Measurements from ENCODE around the gene NOG.

Gene NOG

DNA sequence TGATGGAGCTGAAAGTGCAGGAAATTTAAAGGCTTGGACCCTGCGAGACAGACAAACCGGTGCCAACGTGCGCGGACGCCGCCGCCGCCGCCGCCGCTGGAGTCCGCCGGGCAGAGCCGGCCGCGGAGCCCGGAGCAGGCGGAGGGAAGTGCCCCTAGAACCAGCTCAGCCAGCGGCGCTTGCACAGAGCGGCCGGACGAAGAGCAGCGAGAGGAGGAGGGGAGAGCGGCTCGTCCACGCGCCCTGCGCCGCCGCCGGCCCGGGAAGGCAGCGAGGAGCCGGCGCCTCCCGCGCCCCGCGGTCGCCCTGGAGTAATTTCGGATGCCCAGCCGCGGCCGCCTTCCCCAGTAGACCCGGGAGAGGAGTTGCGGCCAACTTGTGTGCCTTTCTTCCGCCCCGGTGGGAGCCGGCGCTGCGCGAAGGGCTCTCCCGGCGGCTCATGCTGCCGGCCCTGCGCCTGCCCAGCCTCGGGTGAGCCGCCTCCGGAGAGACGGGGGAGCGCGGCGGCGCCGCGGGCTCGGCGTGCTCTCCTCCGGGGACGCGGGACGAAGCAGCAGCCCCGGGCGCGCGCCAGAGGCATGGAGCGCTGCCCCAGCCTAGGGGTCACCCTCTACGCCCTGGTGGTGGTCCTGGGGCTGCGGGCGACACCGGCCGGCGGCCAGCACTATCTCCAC lies at the start of gene NOG:
Gene NOG (plus strand): TSS at position 54 of the 674 bp plus-strand sequence. CDS start 525 bp downstream, at position 579.
- TF ChIP-seq, protein P1, sequence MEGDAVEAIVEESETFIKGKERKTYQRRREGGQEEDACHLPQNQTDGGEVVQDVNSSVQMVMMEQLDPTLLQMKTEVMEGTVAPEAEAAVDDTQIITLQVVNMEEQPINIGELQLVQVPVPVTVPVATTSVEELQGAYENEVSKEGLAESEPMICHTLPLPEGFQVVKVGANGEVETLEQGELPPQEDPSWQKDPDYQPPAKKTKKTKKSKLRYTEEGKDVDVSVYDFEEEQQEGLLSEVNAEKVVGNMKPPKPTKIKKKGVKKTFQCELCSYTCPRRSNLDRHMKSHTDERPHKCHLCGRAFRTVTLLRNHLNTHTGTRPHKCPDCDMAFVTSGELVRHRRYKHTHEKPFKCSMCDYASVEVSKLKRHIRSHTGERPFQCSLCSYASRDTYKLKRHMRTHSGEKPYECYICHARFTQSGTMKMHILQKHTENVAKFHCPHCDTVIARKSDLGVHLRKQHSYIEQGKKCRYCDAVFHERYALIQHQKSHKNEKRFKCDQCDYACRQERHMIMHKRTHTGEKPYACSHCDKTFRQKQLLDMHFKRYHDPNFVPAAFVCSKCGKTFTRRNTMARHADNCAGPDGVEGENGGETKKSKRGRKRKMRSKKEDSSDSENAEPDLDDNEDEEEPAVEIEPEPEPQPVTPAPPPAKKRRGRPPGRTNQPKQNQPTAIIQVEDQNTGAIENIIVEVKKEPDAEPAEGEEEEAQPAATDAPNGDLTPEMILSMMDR (IDR thresholded peaks at IDR 0.05; ENCODE audit: low read depth, low read length, missing control alignments), result no peak
- DNase-seq (ENCODE audit: extremely low read depth, low read depth), result no peak
- H3K4me3 ChIP-seq (replicated peaks; ENCODE audit: low read depth, low read length), result peak within 1 kb of the TSS; percentile 69

DNA sequence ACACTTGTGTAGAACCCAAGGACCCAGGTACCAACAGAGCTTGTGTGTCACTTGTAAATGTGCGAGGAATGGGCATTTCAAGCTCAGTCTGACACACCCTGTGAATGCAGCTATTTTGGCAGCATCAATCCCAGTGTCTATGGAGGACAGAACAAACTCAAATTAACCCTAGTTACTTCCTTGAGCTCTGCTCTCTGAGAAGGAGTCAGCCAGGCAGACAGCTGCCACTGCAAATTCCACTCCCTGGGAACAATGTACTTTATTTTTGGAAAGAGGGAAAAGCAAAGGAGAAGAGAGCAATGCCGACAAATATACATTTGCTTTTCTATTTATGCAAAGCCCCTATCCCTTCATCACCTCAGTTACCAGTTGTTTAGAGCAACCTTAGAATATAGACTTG lies 48.4 kb upstream of the NOG start:
- TF ChIP-seq, protein P1 (IDR thresholded peaks at IDR 0.05; ENCODE audit: low read depth, low read length, missing control alignments), result no peak
- H3K4me3 ChIP-seq (replicated peaks; ENCODE audit: low read depth, low read length), result no peak overlapping the region
- DNase-seq (ENCODE audit: extremely low read depth, low read depth), result no peak

DNA sequence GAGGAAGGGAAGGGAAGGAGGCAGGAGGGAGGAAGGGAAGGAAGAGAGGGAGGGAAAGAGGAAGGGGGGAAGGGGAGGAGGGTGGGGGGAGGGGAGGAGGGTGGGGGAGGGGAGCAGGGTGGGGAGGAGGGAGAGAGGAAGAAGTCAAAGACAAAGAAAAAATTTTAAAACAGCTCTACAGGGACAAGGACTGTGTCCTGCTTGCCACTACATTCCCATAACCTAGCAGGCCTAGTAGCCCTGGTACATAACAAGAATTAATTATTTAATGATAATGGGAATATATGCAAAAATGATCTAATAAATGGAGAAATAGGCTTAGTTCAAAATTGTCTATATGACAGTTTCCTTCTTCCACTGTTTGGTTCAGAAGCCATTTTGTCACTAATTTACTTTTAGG lies 47.6 kb upstream of the NOG start:
- TF ChIP-seq, protein P1 (IDR thresholded peaks at IDR 0.05; ENCODE audit: low read depth, low read length, missing control alignments), result no peak
- DNase-seq (ENCODE audit: extremely low read depth, low read depth), result no peak
- H3K4me3 ChIP-seq (replicated peaks; ENCODE audit: low read depth, low read length), result no peak overlapping the region

DNA sequence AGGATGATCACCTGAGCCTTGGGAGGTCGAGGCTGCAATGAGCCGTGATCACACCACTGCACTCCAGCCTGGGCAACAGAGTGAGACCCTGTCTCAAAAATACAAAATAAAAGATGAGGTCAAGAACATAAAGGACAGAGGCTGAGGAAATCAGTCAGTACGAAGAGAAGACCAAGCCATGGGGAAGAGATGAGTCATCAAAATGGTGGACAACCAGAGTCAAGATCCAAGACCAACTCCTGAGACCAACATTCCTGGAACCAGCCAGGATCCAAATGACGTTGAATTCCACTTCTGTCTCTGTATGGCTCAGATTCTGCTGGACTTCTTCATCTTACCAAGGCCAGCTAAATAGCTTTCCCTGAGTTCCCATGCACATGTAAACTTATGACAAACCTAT lies 44.8 kb upstream of the NOG start:
- no peak overlapping the region for H3K4me3 ChIP-seq (replicated peaks; ENCODE audit: low read depth, low read length)
- no peak for DNase-seq (ENCODE audit: extremely low read depth, low read depth)
- TF ChIP-seq, protein P1 (IDR thresholded peaks at IDR 0.05; ENCODE audit: low read depth, low read length, missing control alignments), result no peak

DNA sequence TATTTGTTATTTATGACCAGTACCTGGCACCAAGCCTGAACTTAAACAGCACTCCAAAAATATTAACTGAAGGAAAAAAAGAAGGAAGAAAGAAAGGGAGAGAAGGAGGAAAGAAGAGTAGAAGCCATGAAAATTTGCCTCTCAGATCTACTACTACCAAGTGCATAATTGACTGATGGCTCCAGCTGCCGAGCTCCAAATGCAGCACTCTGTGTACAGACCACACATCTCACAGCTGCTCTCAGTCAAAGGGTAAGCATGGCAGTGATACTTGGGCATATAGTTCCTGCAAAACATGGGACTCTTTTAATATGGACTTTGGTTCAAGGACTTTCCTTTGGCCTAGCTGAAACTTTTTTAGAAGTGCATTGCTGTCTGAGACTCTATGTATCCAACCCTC lies 44.0 kb upstream of the NOG start:
- no peak overlapping the region for H3K4me3 ChIP-seq (replicated peaks; ENCODE audit: low read depth, low read length)
- no peak for DNase-seq (ENCODE audit: extremely low read depth, low read depth)
- TF ChIP-seq, protein P1 (IDR thresholded peaks at IDR 0.05; ENCODE audit: low read depth, low read length, missing control alignments), result no peak

DNA sequence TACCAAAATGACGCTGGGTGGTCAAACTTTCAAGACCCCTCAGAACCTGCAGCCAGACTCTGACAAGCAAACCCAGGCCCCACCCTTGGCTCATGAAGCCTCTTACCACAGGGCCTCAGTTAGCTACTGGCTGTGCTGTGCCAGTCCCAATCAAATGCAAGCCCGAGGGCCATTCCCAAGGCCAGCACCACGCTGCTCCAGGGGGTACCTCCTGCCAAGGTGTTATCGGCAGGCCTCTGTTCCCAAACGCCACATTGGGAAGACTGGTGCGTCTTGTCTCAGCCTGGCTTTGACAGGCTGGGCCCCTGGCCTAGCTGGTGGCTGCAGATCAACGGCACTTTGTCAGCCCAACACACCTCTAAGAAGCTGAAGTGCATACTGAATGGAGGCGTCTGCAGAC lies 35.8 kb upstream of the NOG start:
- DNase-seq (ENCODE audit: extremely low read depth, low read depth), result no peak
- H3K4me3 ChIP-seq (replicated peaks; ENCODE audit: low read depth, low read length), result no peak overlapping the region
- TF ChIP-seq, protein P1 (IDR thresholded peaks at IDR 0.05; ENCODE audit: low read depth, low read length, missing control alignments), result no peak

DNA sequence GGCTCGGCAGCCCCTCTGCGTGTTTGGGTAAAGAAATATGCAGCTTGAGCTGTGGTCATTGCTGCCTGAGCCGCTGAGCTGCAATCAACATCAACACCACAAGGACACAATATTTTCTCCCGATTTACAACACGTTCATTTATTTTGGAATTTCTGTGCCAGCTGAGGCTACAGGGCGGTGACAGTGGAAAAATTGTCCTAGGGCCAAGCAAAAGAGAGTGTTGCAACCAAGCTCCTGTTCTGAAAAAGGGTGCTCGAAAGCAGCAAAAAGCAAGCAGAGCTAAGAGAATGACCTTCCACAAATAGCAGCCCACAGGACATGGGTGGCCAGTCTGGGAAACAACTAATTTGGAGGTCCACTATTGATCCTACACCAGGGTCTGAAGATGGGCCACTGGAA lies 35.4 kb upstream of the NOG start:
- TF ChIP-seq, protein P1 (IDR thresholded peaks at IDR 0.05; ENCODE audit: low read depth, low read length, missing control alignments), result no peak
- no peak for DNase-seq (ENCODE audit: extremely low read depth, low read depth)
- H3K4me3 ChIP-seq (replicated peaks; ENCODE audit: low read depth, low read length), result no peak overlapping the region
